ENCODE data around the gene KCNH2.

GRCh38 chr7:150992051-150992640 lies 14.0 kb upstream of the KCNH2 start:
- no peak for TF ChIP-seq CTCF (IDR thresholded peaks at IDR 0.05)
- TF ChIP-seq POLR2A (IDR thresholded peaks at IDR 0.05), result no peak
